DMS153 treated with DMSO at 0.1 percent for 48 hours (cell line): ENCODE measurements around the gene SFTPA1.
"Not testable (repeated sequence)": the region's sequence is repeated elsewhere in the genome, so short reads cannot be mapped to it uniquely, and the experiment has no call there.

Source experiments
- DNase-seq: peaks from one replicate; lab custom pipeline; 2025; ENCODE audit not compliant: unreplicated experiment; lab: John Stamatoyannopoulos, UW

Gene SFTPA1

DNA sequence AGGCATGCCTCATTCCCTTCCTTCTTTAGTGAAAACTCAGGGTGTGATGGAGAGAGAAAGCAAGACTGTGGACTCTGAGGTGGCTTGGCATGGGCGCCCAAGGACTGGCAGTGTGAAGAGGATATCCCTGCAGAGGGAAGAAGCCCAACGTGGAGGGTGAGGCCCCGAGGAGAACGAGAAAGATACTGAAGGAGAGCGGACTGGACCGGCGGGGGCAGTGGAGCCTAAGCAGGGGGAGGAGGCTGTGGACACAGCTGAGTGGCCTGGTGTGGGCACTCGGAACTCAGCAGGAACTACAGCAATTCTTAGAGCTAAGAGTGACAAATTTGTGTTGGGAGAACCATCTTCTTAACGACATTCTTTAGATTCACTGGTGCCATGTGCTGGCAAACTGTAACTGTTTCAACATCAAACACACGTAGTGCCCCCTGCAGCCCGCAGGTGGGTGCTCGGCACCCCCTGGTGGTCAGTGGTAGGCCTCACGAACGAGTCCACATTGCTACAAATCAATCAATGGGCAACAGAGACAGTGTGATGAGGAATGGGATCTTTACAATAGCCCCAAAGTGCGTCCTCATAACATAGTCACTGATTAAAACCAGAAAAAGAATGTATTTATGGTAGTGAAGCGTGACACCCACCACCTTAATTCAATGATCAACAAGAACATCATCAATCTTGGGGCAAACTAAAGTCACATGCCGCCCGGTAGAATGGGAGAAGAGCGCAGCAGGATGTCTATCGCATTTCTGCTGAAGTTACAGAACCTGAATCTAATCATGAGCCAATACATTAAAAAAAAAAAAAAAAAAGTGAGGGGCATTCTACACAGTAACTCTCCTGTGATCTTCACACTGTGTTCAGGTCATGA, 2.0 kb upstream of the SFTPA1 start:
- no peak for DNase-seq

DNA sequence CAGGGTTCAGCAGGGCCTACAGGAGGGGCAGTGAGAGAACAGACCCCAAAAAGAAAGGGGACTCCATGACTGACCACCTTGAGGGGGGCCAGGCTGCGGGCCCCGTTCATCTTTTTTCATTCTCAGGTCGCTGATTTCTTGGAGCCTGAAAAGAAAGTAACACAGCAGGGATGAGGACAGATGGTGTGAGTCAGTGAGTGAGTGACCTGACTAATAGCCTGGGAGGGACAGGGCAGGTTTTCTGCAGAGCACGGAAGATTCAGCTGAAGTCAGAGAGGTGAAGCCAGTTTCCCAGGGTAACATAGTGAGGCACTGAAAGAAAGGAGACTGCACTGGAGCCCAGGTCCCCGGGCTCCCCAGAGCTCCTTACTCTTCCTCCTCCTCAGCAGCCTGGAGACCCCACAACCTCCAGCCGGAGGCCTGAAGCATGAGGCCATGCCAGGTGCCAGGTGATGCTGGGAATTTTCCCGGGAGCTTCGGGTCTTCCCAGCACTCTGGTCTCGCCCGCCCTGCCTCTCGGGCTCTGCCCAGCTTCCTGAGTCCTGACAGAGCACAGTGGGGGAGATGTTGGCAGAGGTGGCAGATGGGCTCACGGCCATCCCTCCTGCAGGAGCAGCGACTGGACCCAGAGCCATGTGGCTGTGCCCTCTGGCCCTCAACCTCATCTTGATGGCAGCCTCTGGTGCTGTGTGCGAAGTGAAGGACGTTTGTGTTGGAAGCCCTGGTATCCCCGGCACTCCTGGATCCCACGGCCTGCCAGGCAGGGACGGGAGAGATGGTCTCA, 646 bp downstream of the SFTPA1 start:
- not testable (repeated sequence) for DNase-seq

DNA sequence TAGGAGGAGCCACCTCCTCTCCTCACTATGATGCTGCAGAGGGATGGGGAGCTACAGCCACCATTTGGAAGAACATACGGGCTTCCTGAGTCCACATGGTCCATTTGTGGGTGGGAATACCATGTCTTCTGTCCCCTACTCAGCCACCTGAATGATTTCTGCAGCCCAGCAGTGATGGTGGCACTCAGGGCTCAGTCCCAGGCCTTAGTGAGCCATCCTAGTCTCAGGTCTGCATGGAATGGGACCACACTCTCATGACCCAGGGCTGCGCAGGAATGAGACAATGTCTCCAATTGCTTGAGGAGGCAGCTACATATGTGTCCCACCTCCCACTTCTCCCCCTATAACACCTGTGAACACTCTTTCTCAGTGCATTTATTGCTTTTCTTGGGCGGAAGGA, 4.8 kb downstream of the SFTPA1 start:
- no peak for DNase-seq

DNA sequence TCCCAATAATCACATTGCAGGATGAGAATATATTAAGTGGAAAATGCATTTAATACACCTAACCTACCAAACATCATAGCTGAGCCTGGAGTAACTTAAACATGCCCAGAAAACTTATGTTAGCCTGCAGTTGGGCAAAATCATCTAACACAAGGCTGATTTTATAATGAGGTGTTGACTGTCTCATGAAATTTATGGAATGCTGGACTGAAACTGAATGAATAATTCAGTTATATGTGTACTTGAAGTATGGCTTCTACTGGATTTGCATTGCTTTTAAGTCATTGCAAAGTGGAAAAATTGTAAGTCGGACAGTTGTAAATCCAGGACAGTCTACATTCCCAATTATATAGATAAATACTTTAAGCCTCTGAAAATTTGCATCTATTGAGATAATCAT, 5.4 kb downstream of the SFTPA1 start:
- DNase-seq = no peak

DNA sequence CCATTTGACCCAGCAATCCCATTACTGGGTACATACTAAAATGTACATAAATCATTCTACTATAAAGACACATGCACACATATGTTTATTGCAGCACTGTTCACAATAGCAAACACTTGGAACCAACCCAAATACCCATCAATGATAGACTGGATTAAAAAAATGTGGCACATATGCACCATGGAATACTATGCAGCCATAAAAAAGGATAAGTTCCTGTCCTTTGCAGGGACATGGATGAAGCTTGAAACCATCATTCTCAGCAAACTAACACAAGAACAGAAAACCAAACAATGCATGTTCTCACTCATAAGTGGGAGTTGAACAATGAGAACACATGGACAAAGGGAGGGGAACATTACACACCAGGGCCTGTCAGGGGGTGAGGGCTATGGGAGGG, 12.9 kb downstream of the SFTPA1 start:
- not testable (repeated sequence) for DNase-seq

DNA sequence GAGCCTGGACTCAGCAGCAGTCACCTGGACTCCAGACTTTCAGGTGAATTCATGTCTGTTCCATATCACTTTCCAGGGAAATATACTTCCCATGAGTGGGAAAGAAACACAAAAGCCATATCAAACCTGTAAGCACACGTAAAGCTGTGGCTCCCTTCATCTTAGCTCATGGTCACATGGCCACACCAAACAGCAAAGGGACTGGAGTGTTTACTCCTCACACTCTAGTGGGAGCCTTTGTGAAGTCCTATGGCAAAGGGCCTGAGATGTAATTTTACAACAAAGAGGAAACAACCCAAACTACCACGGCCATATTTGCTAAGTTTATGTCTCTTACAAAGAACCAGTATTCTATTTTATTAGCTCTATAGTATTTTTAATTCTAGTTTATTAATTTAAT, 16.3 kb downstream of the SFTPA1 start:
- peak; percentile 11 for DNase-seq

DNA sequence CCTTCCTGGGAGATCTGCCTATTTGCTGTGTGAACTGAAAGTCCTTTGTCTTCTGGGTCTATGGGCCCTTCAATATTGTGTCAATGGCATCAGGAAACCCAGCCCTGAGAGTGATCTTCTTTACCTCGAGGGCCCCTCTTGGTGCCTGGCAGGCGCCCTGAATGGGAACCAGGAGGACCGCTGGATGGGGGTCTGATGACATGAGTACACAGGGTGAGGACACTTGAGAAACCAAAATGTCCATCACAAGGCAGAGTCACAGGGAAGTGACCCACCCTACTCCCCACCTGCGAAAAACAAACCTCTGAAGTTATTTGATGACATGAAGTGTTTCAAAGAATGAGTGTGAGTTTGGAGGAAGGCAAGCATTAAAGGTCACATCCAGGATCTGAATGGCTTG, 17.3 kb downstream of the SFTPA1 start:
- DNase-seq = no peak

DNA sequence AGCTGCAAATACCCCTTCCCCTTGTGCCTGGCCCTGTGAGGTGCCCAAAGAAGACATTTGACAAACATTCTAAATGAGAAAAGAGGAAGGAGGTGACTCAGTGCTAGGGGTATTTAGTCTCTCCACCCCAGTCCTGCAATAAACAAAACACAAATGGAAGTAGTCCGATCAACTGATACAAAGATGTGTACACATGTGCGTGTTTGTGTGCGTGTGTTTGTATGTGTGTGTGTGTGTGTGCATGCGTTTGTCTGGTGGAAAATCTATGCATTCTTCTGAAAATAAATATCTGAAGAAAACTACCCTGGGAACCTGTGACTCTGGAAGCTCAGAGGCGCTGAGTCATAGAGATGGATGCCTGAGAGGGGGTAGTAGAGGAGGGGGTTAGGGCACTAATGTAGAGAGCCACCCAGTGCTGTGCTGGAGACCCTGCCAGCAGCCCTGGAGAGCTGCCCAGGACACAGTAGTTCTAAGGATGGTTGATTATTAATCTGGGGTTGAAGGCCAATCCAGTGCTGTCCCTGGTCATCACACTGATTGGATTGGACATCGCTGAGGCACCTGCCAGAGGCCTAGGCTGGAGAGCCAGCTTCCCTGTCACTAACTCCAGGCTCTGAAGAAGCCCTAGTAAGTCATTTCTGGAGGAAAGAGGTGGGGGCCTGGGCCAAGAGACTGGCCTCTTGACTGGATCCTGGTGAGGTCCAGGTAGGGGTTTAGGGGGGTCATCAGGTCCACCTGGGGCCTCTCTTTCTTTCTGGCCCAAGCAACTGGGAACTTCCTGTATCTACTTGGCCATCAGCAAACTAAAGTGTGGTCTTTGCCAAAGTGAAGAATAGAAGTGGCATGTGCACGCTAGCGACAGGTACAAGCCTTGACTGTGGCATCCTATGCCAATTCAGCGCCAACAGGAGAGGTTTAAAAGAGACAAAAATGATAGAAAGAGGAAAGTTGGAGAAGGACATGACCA, 18.5 kb downstream of the SFTPA1 start:
- no peak for DNase-seq

DNA sequence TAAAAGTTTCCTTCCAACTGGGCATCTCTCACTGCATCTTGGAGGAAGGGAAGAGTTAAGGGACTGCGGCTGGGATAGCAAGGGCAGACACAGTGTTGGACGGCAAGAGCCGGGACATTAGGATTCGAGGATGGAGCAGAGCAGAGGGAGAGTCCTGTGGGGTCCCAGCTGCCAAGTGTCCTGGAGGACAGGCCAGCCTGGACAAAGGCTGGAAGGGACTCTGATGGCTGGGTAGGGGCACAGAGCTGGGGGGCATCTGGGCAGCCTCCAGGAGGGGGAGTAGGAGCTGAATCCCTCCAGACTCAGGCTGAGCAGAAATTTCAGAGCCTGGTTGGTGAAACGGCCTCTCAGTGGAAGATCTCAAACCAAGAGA, 19.2 kb downstream of the SFTPA1 start:
- DNase-seq = no peak

DNA sequence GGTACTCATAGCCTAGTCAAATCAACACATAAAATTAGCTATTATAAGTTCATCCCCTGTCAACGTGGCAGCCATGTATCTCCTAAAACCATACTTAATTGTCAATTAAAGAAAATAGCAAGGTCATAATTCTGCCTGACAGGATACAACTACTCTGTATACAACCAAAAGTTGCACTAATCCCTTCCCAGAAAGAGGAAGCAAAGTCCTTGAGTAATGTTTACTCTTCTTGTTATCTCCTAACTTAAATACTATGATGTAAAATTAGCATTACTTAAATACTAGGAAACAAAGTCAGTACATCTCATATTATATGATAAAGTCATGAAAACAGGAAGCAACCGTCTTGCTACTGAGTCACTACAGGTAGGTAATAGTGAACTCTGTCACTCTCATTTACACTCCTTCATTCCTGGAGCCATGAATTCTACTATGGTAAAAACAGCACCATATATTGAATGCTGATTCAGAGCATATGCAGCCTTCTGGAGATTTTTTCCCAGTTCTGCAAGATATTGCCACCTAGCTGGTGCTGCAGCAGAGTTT, 26.0 kb downstream of the SFTPA1 start:
- DNase-seq = not testable (repeated sequence)

DNA sequence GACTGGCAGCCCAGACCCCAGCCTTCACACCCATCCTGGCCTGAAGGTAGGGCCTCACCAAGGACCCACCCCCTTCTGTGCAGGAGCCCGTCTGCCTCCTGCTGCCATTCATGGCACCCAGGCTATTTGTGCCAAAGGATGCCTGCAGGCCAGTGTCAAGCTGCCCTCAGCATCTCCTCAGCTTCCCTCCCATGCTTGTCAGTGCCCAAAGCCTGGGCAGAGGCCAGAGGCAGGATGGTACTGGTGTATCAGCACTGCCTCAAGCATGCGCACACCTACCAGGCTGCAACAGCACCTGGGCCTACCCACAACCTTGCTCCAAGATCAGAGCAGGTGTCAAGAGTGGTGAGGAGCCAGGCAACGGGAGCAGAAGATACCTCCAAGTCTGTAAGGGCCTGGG, 27.6 kb downstream of the SFTPA1 start:
- DNase-seq = no peak

DNA sequence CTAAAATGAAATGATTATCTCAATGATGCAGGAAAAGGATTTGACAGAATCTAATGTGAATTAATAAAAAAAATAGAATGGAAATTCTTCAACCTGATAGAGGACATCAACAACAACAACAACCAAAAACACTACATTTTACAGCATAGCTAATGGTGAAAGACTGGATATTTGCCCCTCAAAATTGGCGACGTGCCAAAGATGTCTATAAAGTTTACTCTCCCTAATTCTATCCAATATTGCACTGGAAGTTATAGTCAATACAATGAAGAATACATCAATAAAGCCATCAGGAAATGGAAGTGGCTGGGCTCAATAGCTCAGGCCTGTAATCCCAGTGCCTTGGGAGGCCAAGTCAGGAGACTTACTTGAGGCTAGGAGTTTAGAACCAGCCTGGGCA, 42.0 kb downstream of the SFTPA1 start:
- not testable (repeated sequence) for DNase-seq

DNA sequence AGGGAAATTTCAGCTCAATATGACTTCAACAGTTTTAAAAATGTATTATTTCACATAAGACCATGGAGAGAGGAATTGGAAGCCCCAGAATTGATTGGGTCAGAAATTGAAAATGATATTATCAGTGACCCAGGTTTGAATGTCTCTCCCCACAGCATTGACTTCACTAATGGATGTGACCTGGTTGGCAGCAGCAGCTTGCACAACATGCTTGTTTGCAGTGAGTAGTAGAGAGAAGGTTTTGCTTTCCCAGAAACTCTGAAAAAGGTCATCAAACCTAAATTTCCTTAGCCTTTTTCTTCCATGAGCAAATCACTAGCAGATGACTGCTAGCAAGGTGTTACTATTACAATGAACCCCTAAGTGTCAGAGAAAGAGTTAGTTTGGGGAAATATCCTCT, 52.5 kb downstream of the SFTPA1 start:
- DNase-seq = not testable (repeated sequence)

DNA sequence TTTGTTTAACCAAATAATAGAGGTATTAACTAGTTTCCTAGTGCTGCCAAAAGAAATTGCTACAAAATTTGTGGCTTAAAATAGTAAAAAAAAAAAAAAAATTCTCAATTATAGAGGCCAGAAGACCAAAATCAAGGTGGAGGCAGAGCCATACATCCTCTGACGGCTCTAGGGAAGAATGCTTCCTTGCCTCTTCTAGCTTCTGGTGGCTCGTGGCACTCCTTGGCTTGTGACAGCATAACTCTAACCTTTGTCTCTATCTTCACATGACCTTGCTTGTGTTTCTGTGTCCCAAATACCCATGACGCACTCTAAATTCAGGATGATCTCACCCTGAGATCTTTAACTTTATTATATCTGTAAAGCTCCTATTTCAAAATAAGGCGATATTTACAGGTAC, 53.9 kb downstream of the SFTPA1 start:
- not testable (repeated sequence) for DNase-seq
